Fibroblast of lung (primary cell): Measurements from ENCODE around the gene PCGF3. TPM values are rescaled to one million over a fixed set of nuclear protein-coding genes. Genes with fewer than 3 reads are reported as not detected.

Experiments
- DNase-seq, 2 donors: peaks; one replicate each; pipeline versions ENCODE4 v3.0.0 to v3.0.0-alpha.2; 2010; ENCODE audit warnings: low read depth in 2 of 2
- H2AFZ ChIP-seq: 2 replicates; pipeline ENCODE4 v1.5.1; 2012; ENCODE audit warnings: low read length, control low read depth, inconsistent platforms
- H3K27ac ChIP-seq: 2 replicates; pipeline ENCODE4 v1.5.1; 2011; ENCODE audit warnings: low read length, control low read depth; ENCODE audit not compliant: insufficient read depth
- H3K27me3 ChIP-seq: 2 replicates; pipeline ENCODE4 v1.5.1; 2011; ENCODE audit warnings: mild to moderate bottlenecking, low read length; ENCODE audit not compliant: control insufficient read depth, insufficient read depth
- H3K36me3 ChIP-seq: 2 replicates; pipeline ENCODE4 v1.5.1; 2011; ENCODE audit warnings: low read length; ENCODE audit not compliant: control insufficient read depth, insufficient read depth
- H3K4me1 ChIP-seq: 2 replicates; pipeline ENCODE4 v1.5.1; 2011; ENCODE audit warnings: low read length; ENCODE audit not compliant: control insufficient read depth, insufficient read depth; ENCODE audit errors: extremely low read depth
- H3K4me2 ChIP-seq: 2 replicates; pipeline ENCODE4 v1.5.1; 2011; ENCODE audit warnings: low read length, control low read depth; ENCODE audit not compliant: insufficient read depth; ENCODE audit errors: extremely low read depth
- H3K4me3 ChIP-seq, 4 experiments: fragments of 200-600 bp in 1 of 4; sonication (generic) in 1 of 4; replicated peaks in 1 of 4; 2 replicates each; pipeline ENCODE4 v1.5.1; 2011 to 2016; ENCODE audit warnings: low read length in 4 of 4, low read depth in 3 of 4, mild to moderate bottlenecking in 3 of 4, control low read depth in 2 of 4, inconsistent platforms in 1 of 4, mixed read lengths in 1 of 4; ENCODE audit not compliant: insufficient read depth in 1 of 4; ENCODE audit errors: control extremely low read depth in 1 of 4
- H3K79me2 ChIP-seq: 2 replicates; pipeline ENCODE4 v1.5.1; 2012; ENCODE audit warnings: mild to moderate bottlenecking, low read length, inconsistent platforms; ENCODE audit not compliant: control insufficient read depth, insufficient read depth
- H3K9ac ChIP-seq: 2 replicates; pipeline ENCODE4 v1.5.1; 2011; ENCODE audit warnings: mild to moderate bottlenecking, low read length, control low read depth; ENCODE audit not compliant: insufficient read depth
- H3K9me3 ChIP-seq: 2 replicates; pipeline ENCODE4 v1.5.1; 2012; ENCODE audit warnings: low read depth, low read length; ENCODE audit not compliant: control insufficient read depth, insufficient read depth
- H4K20me1 ChIP-seq: 2 replicates; pipeline ENCODE4 v1.5.1; 2011; ENCODE audit warnings: low read length; ENCODE audit not compliant: control insufficient read depth, insufficient read depth; ENCODE audit errors: extremely low read depth
- EZH2 ChIP-seq: IDR thresholded peaks from 2 replicates; pipeline ENCODE4 v1.5.1; 2012; ENCODE audit warnings: low read length, control low read depth, mild to moderate bottlenecking; ENCODE audit errors: missing control alignments
- polyA plus RNA-seq, 2 donors: library from polyadenylated mRNA; depleted of rRNA in 1 of 2; stranded (reverse) in 1 of 2; unstranded in 1 of 2; fragments of >200 nt; gene quantifications; 2 replicates each; pipeline ENCODE4 v1.2.1, GENCODE V29; 2011 to 2012; ENCODE audit warnings: missing spikeins in 1 of 2
- total RNA-seq: library from RNA; depleted of rRNA; stranded (reverse); fragments of >200 nt; gene quantifications from 2 replicates; pipeline ENCODE4 v1.2.1, GENCODE V29; 2014
- TF ChIP-seq, protein P1 (sequence below), 2 donors: IDR thresholded peaks in 1 of 2; conservative IDR thresholded peaks in 1 of 2; 1 replicate in 1 of 2; 2 replicates in 1 of 2; pipeline ENCODE4 v1.5.1; 2011 to 2012; ENCODE audit warnings: low read length in 2 of 2, control low read depth in 1 of 2, inconsistent platforms in 1 of 2, low read depth in 1 of 2, mild to moderate bottlenecking in 1 of 2

Gene PCGF3
- total and polyA plus RNA-seq, 2 donors (not counting 1 experiment from before 2014, with no cell fraction given): 24.8 to 27.1 TPM

DNA sequence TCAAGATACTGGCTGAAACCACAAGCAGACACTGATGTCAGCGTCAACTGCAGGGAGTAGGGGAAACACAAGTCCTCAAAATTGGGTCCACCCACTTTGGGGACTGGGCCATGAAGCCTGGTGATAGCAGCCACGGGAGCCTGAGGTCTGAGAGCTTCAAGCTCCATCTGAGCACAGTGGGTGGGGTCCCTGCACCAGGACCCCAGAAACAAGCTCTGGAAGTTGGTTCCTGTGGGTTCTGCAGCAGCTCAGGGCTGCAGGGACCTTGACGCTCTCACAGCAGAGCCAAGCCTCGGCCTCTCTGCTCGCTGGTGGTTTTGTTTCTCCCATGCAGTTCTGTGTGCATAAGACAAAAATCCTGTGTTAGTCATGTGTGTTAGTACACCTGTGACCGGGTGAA lies 65.8 kb downstream of the PCGF3 start:
- Histone ChIP-seq H4K20me1 (no peaks in the 10 kb centered on the region), H3K4me2 (no peak overlapping the region), H3K4me1 (no peaks in the 10 kb centered on the region), H2AFZ (no peak overlapping the region), H3K79me2 (peaks cover 75% of the 10 kb centered on the region), H3K36me3 (peaks cover 23% of the 10 kb centered on the region), H3K9me3 (no peaks in the 10 kb centered on the region), H3K9ac (no peak overlapping the region), H3K27me3 (no peaks in the 10 kb centered on the region), H3K4me3 (no peak overlapping the region), H3K27ac (no peak overlapping the region)
- DNase-seq: no peak
- TF ChIP-seq, protein P1, sequence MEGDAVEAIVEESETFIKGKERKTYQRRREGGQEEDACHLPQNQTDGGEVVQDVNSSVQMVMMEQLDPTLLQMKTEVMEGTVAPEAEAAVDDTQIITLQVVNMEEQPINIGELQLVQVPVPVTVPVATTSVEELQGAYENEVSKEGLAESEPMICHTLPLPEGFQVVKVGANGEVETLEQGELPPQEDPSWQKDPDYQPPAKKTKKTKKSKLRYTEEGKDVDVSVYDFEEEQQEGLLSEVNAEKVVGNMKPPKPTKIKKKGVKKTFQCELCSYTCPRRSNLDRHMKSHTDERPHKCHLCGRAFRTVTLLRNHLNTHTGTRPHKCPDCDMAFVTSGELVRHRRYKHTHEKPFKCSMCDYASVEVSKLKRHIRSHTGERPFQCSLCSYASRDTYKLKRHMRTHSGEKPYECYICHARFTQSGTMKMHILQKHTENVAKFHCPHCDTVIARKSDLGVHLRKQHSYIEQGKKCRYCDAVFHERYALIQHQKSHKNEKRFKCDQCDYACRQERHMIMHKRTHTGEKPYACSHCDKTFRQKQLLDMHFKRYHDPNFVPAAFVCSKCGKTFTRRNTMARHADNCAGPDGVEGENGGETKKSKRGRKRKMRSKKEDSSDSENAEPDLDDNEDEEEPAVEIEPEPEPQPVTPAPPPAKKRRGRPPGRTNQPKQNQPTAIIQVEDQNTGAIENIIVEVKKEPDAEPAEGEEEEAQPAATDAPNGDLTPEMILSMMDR (conservative IDR thresholded peaks at IDR 0.05 in 1 of 2, IDR thresholded peaks at IDR 0.05 in 1 of 2; ENCODE audit: low read depth in 1 of 2, low read length in 2 of 2): no peak
- TF ChIP-seq EZH2: no peak

DNA sequence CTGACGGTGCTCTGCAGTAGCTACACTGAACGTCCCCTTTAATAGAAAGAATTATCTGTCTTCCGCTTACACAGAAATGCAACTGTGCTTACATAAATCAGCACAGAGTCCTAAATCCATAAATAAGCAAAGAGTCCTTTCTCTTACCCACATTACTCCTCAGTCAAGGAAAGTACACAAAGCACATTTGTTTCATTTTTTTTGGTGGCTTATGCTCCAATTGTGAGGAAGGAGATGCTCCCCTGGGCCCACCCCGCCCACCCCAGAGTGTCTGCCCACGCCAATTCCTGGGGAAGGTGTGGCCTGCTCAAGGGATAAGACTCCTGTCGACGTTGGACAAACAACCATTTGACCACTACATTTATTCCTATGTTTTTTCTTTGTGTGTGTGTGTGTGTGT lies 66.5 kb downstream of the PCGF3 start:
- Histone ChIP-seq H3K4me1 (no peaks in the 10 kb centered on the region), H3K4me2 (no peak overlapping the region), H3K4me3 (no peak overlapping the region), H4K20me1 (no peaks in the 10 kb centered on the region), H3K27ac (no peak overlapping the region), H3K9ac (no peak overlapping the region), H2AFZ (no peak overlapping the region), H3K36me3 (peaks cover 26% of the 10 kb centered on the region), H3K27me3 (no peaks in the 10 kb centered on the region), H3K79me2 (peaks cover 80% of the 10 kb centered on the region), H3K9me3 (no peaks in the 10 kb centered on the region)
- TF ChIP-seq, protein P1 (conservative IDR thresholded peaks at IDR 0.05 in 1 of 2, IDR thresholded peaks at IDR 0.05 in 1 of 2; ENCODE audit: low read depth in 1 of 2, low read length in 2 of 2): no peak
- TF ChIP-seq EZH2: no peak
- no peak for DNase-seq

DNA sequence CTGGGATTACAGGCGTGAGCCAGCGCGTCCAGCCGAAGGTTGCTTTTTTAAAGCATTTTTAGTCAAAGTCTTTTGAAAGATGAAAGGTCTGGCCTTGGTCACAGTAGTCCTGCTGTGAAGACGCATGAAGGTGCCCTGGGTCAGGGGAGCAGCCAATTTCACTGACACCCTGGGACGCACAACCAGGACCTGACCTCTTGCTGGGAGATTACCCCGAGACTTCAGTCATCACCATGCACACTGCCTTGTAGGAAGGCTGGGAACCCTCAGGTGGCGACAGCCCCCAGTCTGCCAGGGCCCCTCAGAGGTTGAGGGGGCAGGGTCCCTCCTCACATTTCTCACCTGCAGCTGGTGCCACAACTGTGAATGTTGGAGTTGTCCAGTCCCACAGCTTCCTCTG lies 67.1 kb downstream of the PCGF3 start:
- Histone ChIP-seq H3K36me3 (peaks cover 26% of the 10 kb centered on the region), H3K9ac (no peak overlapping the region), H2AFZ (no peak overlapping the region), H3K27me3 (no peaks in the 10 kb centered on the region), H3K79me2 (peaks cover 84% of the 10 kb centered on the region), H3K4me1 (no peaks in the 10 kb centered on the region), H3K27ac (no peak overlapping the region), H3K4me3 (no peak overlapping the region), H4K20me1 (no peaks in the 10 kb centered on the region), H3K4me2 (no peak overlapping the region), H3K9me3 (no peaks in the 10 kb centered on the region)
- TF ChIP-seq, protein P1 (conservative IDR thresholded peaks at IDR 0.05 in 1 of 2, IDR thresholded peaks at IDR 0.05 in 1 of 2; ENCODE audit: low read depth in 1 of 2, low read length in 2 of 2): no peak
- TF ChIP-seq EZH2: no peak
- DNase-seq: no peak
